CD4-positive, alpha-beta T cell treated with Interleukin-6 at 100 ng/mL for 8 hours (primary cell): ENCODE results near the gene NETO1.

Source experiments
- DNase-seq: peaks from one replicate; pipeline ENCODE4 v3.0.0-alpha.2; 2020; ENCODE audit warnings: mixed read lengths, low spot score

NETO1 gene

DNA sequence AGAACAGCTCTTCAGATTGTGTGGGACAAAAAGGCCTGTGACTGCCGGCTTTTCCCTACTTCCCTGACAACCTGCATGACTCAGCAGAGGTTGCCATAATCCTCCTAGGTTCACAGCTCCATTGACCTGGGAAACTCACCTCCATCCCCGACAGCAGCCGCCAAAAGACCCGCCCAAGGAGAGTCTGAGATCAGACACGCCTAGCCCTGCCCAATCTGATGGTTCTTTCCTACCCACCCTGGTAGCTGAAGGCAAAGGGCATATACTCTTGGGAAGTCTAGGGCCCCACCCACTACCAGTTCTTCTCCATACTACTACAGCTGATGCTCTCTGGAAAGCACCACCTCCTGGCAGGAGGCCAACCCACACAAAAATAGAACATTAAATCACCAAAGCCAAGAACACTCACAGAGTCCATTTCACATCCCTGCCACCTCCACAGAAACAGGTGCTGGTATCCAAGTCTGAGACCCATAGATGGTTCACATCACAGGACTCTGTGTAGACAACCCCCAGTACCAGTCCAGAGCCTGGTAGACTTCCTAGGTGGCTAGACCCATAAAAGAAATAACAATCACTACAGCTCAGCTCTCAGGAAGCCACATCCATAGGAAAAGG lies 140.6 kb downstream of the NETO1 start:
- DNase-seq: no peak

DNA sequence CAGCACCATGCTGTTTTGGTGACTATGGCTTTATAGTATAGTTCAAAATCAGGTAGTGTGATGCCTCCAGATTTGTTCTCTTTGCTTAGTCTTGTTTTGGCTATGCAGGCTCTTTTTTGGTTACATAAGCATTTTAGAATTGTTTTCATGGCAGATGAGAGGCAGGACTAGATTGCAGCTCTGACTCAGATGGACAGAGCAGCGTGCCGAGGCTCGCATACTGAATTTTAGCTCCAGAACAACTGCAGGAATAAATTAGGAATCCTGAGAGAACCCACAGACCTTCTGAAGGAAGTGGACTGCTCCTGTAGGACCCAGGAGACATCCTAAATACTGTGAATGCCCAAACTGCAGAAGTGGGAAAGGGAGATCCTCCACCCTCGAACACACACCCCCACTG lies 141.6 kb downstream of the NETO1 start:
- no peak for DNase-seq

DNA sequence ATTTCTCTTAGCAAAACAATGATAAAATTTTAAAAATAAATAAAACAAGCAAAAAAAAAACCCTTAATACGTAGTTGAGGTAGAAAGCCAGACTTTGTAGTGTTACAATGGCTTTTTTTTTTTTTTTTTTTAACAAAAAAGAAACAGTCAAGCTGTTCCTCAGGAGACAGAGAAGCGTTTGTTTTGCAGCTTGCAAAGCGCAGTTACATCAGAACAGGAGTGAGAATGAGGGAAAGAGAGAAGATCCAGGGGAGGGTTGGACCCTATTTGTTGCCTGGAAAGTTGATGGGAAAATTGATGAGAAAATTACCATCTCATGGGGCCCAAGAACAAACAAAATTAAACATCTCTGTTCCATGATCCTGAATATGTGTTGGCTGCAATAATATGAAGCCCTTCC lies 146.5 kb downstream of the NETO1 start:
- DNase-seq: no peak

DNA sequence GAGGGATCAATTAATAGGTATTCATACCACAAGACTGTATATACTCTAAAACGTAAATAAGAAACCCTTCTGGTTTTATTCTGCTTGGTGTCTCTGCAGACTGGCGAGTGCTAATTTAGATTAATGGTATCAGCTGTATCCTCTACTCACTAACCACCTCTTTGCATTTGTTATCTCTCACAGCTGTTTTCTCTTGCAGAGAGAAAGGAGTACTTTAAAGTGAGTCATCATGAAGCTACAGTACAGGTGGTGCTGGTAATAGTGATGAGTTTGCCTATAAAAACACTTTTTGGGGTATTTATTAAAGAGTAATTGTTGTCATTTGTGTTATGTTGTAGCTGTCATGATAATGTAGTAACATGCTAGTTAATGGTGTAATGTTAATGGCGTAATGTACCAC lies 147.7 kb downstream of the NETO1 start:
- no peak for DNase-seq

DNA sequence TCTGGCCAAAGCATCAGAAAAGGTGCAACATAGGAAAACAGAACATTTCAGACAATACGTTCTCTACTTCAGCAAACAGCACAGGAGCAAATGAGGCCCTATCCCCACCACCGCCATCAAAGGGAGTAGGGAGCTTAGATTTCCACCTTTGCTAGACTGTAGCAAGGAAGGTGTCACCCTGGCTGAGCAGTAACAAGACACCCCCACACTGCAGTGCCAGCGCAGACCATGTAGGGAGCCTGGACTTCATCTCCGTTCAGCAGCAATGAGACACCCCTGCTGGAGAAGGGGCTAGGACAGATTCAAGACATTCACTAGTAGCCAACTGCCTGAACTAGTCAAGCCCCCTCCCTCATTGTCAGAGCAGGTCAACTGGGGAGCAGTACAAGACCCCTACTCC lies 163.6 kb downstream of the NETO1 start:
- DNase-seq: no peak

DNA sequence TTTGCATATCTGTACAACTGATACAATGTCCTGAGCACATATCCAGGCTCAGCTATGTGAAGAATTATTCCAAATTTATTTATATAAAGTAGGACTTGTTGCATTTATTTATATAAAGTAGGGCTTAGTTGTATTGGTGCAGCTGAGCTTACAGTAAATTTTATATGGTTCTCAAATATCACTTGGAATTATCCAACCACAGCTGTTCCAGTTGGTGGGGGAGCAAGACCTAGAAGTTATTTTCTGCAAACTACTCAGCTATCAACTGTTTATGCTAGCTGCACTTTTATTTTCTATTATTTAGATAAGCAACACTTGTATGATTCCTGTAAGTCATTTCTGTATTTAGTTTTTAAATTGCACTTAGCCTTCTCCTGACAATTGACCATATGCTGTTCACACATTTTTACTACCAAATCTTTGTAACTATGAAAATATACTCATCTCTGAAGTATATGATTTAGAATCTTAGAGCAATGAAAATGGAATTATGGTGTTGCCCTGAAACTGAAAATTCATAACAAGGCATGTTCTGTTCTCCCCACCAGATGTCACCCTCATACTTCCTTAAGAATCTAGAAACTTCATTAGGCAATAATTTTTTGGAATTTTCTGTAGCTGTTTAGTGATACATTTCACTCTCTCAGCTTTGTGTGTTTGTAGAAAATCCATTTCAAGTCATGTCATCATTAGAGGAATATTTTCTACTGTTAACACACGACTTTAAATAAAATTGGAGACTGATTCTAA lies 166.7 kb downstream of the NETO1 start:
- DNase-seq: no peak

DNA sequence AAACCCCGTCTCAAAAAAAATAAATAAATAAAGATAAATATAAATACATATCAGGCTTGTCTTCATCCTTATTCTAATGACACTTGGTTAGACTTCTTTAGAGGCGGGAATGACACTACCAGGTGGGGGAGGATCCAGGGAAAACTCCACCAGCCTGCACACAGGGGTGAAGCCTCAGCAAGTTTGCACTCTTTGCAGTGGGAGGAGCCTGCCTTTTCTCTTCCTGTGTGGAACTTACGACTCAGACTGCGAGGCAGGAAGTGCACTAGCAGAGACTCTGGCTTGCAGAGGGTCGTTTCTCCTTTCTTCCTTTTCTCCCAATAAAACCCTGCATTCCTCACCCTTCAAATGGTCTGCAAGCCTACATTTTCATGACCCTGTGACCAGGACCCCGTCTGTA lies 170.1 kb downstream of the NETO1 start:
- DNase-seq: no peak

DNA sequence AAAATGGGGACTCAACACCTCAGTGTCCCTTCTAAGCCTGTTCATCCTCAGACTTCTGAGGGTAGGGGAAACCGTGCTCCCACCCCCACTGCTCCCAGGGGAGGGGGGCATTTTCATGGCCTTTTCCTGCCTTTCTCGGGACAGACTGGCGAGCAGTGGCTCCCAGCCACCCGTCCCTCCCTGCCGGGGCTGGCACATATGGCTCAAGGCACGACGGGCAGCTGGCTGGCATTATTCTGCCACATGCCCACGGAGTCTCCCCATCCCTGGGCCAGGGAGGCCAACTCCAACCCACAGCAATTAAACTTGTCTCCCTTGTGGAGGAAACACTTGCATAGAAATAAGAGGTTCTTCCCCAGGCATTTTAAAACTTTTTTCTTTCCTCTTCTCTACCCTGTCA lies 175.2 kb downstream of the NETO1 start:
- DNase-seq: no peak
